ENCODE data around the gene TDRD3. TPM values are rescaled to one million over a fixed set of nuclear protein-coding genes. Genes with fewer than 3 reads are reported as not detected.

TDRD3 gene
- total RNA-seq, 4 donors from 2014 or later, result 28.5 to 47.8 (median 41.3) TPM

- Histone ChIP-seq H3K27me3 (no peaks in the 10 kb centered on the region), H3K36me3 (no peaks in the 10 kb centered on the region), H3K4me1 (no peaks in the 10 kb centered on the region), H3K27ac (no peak overlapping the region), H3K9me3 (no peaks in the 10 kb centered on the region), H3K4me3 (replicated peaks in 1 of 3) (no peak overlapping the region)
- intact Hi-C loops (cut with DNase I), result no loop called here
- DNase-seq, result no peak
- no peak for TF ChIP-seq POLR2A (IDR thresholded peaks at IDR 0.05)
- no peak for TF ChIP-seq CTCF (IDR thresholded peaks at IDR 0.05)
Observed at GRCh38 chr13:60519496-60519895, 122.5 kb downstream of the TDRD3 start.

GRCh38 chr13:60520902-60521569, 124.0 kb downstream of the TDRD3 start:
- no peaks in the 10 kb centered on the region for H3K27me3 ChIP-seq
- intact Hi-C loops (cut with DNase I), result no loop called here
- WGBS, 2 donors, result 94 to 95% methylated on average over 4 of the region's 4 CpGs
- DNase-seq, result no peak
- no peak overlapping the region for H3K4me3 ChIP-seq (replicated peaks in 1 of 3)
- no peaks in the 10 kb centered on the region for H3K36me3 ChIP-seq
- no peak overlapping the region for H3K27ac ChIP-seq
- H3K9me3 ChIP-seq, result no peaks in the 10 kb centered on the region
- TF ChIP-seq POLR2A (IDR thresholded peaks at IDR 0.05) (no peak), CTCF (IDR thresholded peaks at IDR 0.05) (no peak)
- H3K4me1 ChIP-seq, result no peaks in the 10 kb centered on the region

DNA sequence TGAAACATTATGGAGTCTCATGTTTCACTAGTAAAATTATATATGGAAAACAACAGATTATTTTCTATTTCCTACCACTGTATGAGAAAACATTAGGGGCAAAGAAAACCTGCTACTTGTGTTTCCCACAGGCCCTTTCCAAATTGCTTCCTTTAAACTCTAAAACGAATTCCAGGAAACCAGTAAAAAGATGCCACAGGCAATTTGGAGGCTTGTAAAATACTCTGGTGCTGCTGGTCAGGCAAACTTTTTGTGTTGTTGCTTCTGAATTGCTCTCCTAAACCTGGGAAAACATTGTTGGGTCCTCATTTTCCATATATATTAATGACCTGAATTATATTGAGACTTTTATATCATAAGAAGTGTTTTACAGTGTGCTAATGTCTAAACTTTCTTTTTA, 141.5 kb downstream of the TDRD3 start:
- no peak for TF ChIP-seq POLR2A (IDR thresholded peaks at IDR 0.05)
- H3K4me1 ChIP-seq, result no peaks in the 10 kb centered on the region
- WGBS, 2 donors, result 65 to 80% methylated on average over 1 of the region's 1 CpG

GRCh38 chr13:60540276-60540675, 143.3 kb downstream of the TDRD3 start:
- no peak for DNase-seq
- Histone ChIP-seq H3K36me3 (no peaks in the 10 kb centered on the region), H3K4me1 (no peaks in the 10 kb centered on the region), H3K27me3 (no peaks in the 10 kb centered on the region), H3K27ac (no peak overlapping the region), H3K4me3 (replicated peaks in 1 of 3) (no peak overlapping the region), H3K9me3 (no peaks in the 10 kb centered on the region)
- intact Hi-C loops (cut with DNase I), result no loop called here
- TF ChIP-seq CTCF (IDR thresholded peaks at IDR 0.05) (no peak), POLR2A (IDR thresholded peaks at IDR 0.05) (no peak)
- 96 to 99% methylated on average over 4 of the region's 4 CpGs for WGBS, 2 donors

More for the DNA sequence above, 141.5 kb downstream of the TDRD3 start:
- H3K9me3 ChIP-seq, result no peaks in the 10 kb centered on the region
- no peak overlapping the region for H3K27ac ChIP-seq
- intact Hi-C loops (cut with DNase I), result no loop called here
- H3K27me3 ChIP-seq, result no peaks in the 10 kb centered on the region
- DNase-seq, result no peak
- H3K4me3 ChIP-seq (replicated peaks in 1 of 3), result no peak overlapping the region
- no peaks in the 10 kb centered on the region for H3K36me3 ChIP-seq

- H3K4me1 ChIP-seq, result no peaks in the 10 kb centered on the region
- no peak overlapping the region for H3K27ac ChIP-seq
- no peaks in the 10 kb centered on the region for H3K27me3 ChIP-seq
- 94 to 95% methylated on average over 5 of the region's 5 CpGs for WGBS, 2 donors
- intact Hi-C loops (cut with DNase I), result no loop called here
- TF ChIP-seq POLR2A (IDR thresholded peaks at IDR 0.05), result no peak
- TF ChIP-seq CTCF (IDR thresholded peaks at IDR 0.05), result no peak
- DNase-seq, result no peak
- no peaks in the 10 kb centered on the region for H3K9me3 ChIP-seq
- H3K4me3 ChIP-seq (replicated peaks in 1 of 3), result no peak overlapping the region
- H3K36me3 ChIP-seq, result no peaks in the 10 kb centered on the region
Observed at GRCh38 chr13:60562096-60562780, 165.2 kb downstream of the TDRD3 start.
